HEK293 (cell line): ENCODE data around the gene NR2C2AP.

ENCODE experiments used
- CTCF ChIA-PET: fragments of 350-600 bp; formaldehyde crosslinking; extraction: SDS; loops from one replicate; lab custom pipeline; 2021; ENCODE audit warnings: antibody characterized with exemption; lab: Yijun Ruan, JAX
- POLR2A ChIA-PET: fragments of 300-600 bp; formaldehyde crosslinking; extraction: SDS; loops from one replicate; lab custom pipeline; 2020; ENCODE audit warnings: antibody characterized with exemption, inconsistent platforms; lab: Yijun Ruan, JAX
- H3K27ac ChIP-seq: fragments of 200-500 bp; sonication (Bioruptor generic); 2 replicates; pipeline ENCODE4 v1.5.1; 2014; ENCODE audit warnings: low read depth, low read length, control low read depth, inconsistent platforms; ENCODE audit errors: extremely low read depth
- H3K36me3 ChIP-seq, 2 experiments: fragments of 200-500 bp in 1 of 2; sonication (Bioruptor generic) in 1 of 2; 1 replicate in 1 of 2; 2 replicates in 1 of 2; pipeline ENCODE4 v1.5.1; 2014 to 2017; ENCODE audit warnings: inconsistent platforms in 2 of 2, low read length in 2 of 2; ENCODE audit not compliant: control insufficient read depth in 2 of 2, insufficient read depth in 1 of 2
- H3K4me1 ChIP-seq: fragments of 200-500 bp; sonication (Bioruptor generic); 2 replicates; pipeline ENCODE4 v1.5.1; 2014; ENCODE audit warnings: mild to moderate bottlenecking, low read length, inconsistent platforms; ENCODE audit not compliant: control insufficient read depth, insufficient read depth
- H3K4me3 ChIP-seq: 2 replicates; pipeline ENCODE4 v1.5.1; 2011; ENCODE audit warnings: low read depth, mild to moderate bottlenecking, control low read depth, low read length, moderate library complexity
- H3K9me3 ChIP-seq: fragments of 200-500 bp; sonication (Bioruptor generic); 2 replicates; pipeline ENCODE4 v1.5.1; 2014; ENCODE audit warnings: low read depth, low read length, inconsistent platforms; ENCODE audit not compliant: control insufficient read depth, insufficient read depth
- BCL11B ChIP-seq: fragments of 450-650 bp; formaldehyde crosslinking; IDR thresholded peaks from 2 replicates; pipeline ENCODE4 v1.5.1; 2016; ENCODE audit warnings: low read depth, missing biosample characterization, missing genetic modification characterization
- KLF1 ChIP-seq: fragments of 450-650 bp; formaldehyde crosslinking; IDR thresholded peaks from 2 replicates; pipeline ENCODE4 v1.5.1; 2016; ENCODE audit warnings: missing biosample characterization, missing genetic modification characterization
- OSR2 ChIP-seq: fragments of 450-650 bp; formaldehyde crosslinking; IDR thresholded peaks from 2 replicates; pipeline ENCODE4 v1.5.1; 2016; ENCODE audit warnings: missing biosample characterization, missing genetic modification characterization
- SETDB1 ChIP-seq: IDR thresholded peaks from one replicate; pipeline ENCODE4 v1.6.1; 2017; ENCODE audit warnings: mild to moderate bottlenecking, low read length, moderate library complexity, mixed read lengths; ENCODE audit not compliant: insufficient read length
- SP3 ChIP-seq: fragments of 450-650 bp; formaldehyde crosslinking; IDR thresholded peaks from 2 replicates; pipeline ENCODE4 v1.5.1; 2016; ENCODE audit warnings: missing biosample characterization, missing genetic modification characterization
- TRIM28 ChIP-seq: IDR thresholded peaks from 2 replicates; pipeline ENCODE4 v1.6.1; 2011; ENCODE audit warnings: low read length, control low read depth, borderline replicate concordance
- WT1 ChIP-seq: fragments of 450-650 bp; formaldehyde crosslinking; IDR thresholded peaks from 2 replicates; pipeline ENCODE4 v1.5.1; 2016; ENCODE audit warnings: missing biosample characterization, missing genetic modification characterization
- YY2 ChIP-seq: fragments of 450-650 bp; formaldehyde crosslinking; IDR thresholded peaks from 2 replicates; pipeline ENCODE4 v1.5.1; 2016; ENCODE audit warnings: missing biosample characterization, missing genetic modification characterization
- ZBTB10 ChIP-seq: fragments of 450-650 bp; formaldehyde crosslinking; IDR thresholded peaks from 2 replicates; pipeline ENCODE4 v1.5.1; 2016; ENCODE audit warnings: missing biosample characterization, missing genetic modification characterization
- ZBTB44 ChIP-seq: fragments of 450-650 bp; IDR thresholded peaks from 2 replicates; pipeline ENCODE4 v1.5.1; 2018; ENCODE audit warnings: missing biosample characterization, mild to moderate bottlenecking, missing genetic modification characterization
- ZIC2 ChIP-seq: fragments of 450-650 bp; formaldehyde crosslinking; IDR thresholded peaks from 2 replicates; pipeline ENCODE4 v1.5.1; 2016; ENCODE audit warnings: missing biosample characterization, missing genetic modification characterization
- ZNF157 ChIP-seq: fragments of 450-650 bp; formaldehyde crosslinking; IDR thresholded peaks from 2 replicates; pipeline ENCODE4 v1.5.1; 2016; ENCODE audit warnings: missing biosample characterization, missing genetic modification characterization
- ZNF16 ChIP-seq: fragments of 450-650 bp; formaldehyde crosslinking; IDR thresholded peaks from 2 replicates; pipeline ENCODE4 v1.5.1; 2016; ENCODE audit warnings: low read depth, missing biosample characterization, missing genetic modification characterization
- ZNF202 ChIP-seq: fragments of 450-650 bp; formaldehyde crosslinking; IDR thresholded peaks from 2 replicates; pipeline ENCODE4 v1.5.1; 2016; ENCODE audit warnings: missing biosample characterization, missing genetic modification characterization, borderline replicate concordance
- ZNF211 ChIP-seq: fragments of 450-650 bp; formaldehyde crosslinking; IDR thresholded peaks from 2 replicates; pipeline ENCODE4 v1.5.1; 2016; ENCODE audit warnings: low read depth, missing biosample characterization, missing genetic modification characterization
- ZNF354C ChIP-seq: fragments of 450-650 bp; formaldehyde crosslinking; IDR thresholded peaks from 2 replicates; pipeline ENCODE4 v1.5.1; 2016; ENCODE audit warnings: missing biosample characterization, missing genetic modification characterization, low read depth, borderline replicate concordance
- ZNF366 ChIP-seq: fragments of 450-650 bp; formaldehyde crosslinking; conservative IDR thresholded peaks from 2 replicates; pipeline ENCODE4 v1.5.1; 2016; ENCODE audit warnings: missing biosample characterization, missing genetic modification characterization
- ZNF391 ChIP-seq: fragments of 450-650 bp; formaldehyde crosslinking; IDR thresholded peaks from 2 replicates; pipeline ENCODE4 v1.5.1; 2016; ENCODE audit warnings: low read depth, missing biosample characterization, missing genetic modification characterization, borderline replicate concordance
- ZNF398 ChIP-seq: fragments of 450-650 bp; formaldehyde crosslinking; IDR thresholded peaks from 2 replicates; pipeline ENCODE4 v1.5.1; 2017; ENCODE audit warnings: missing biosample characterization, missing genetic modification characterization
- ZNF449 ChIP-seq: fragments of 450-650 bp; formaldehyde crosslinking; IDR thresholded peaks from 2 replicates; pipeline ENCODE4 v1.5.1; 2017; ENCODE audit warnings: missing biosample characterization, mild to moderate bottlenecking, missing genetic modification characterization, moderate library complexity
- ZNF560 ChIP-seq: fragments of 450-650 bp; formaldehyde crosslinking; IDR thresholded peaks from 2 replicates; pipeline ENCODE4 v1.5.1; 2017; ENCODE audit warnings: missing biosample characterization, missing genetic modification characterization, borderline replicate concordance
- ZNF596 ChIP-seq: fragments of 450-650 bp; IDR thresholded peaks from 2 replicates; pipeline ENCODE4 v1.5.0; 2018; ENCODE audit warnings: missing biosample characterization, mild to moderate bottlenecking, missing genetic modification characterization, moderate library complexity
- ZNF623 ChIP-seq: fragments of 450-650 bp; formaldehyde crosslinking; IDR thresholded peaks from 2 replicates; pipeline ENCODE4 v1.5.1; 2016; ENCODE audit warnings: missing biosample characterization, missing genetic modification characterization
- ZNF830 ChIP-seq: fragments of 450-650 bp; IDR thresholded peaks from 2 replicates; pipeline ENCODE4 v1.5.0; 2018; ENCODE audit warnings: missing biosample characterization, missing genetic modification characterization, low read depth, mild to moderate bottlenecking, moderate library complexity
- ZNF837 ChIP-seq: fragments of 450-650 bp; formaldehyde crosslinking; IDR thresholded peaks from 2 replicates; pipeline ENCODE4 v1.5.1; 2016; ENCODE audit warnings: missing biosample characterization, missing genetic modification characterization
- ZNF843 ChIP-seq: fragments of 450-650 bp; formaldehyde crosslinking; IDR thresholded peaks from 2 replicates; pipeline ENCODE4 v1.5.1; 2016; ENCODE audit warnings: missing biosample characterization, missing genetic modification characterization
- ZSCAN18 ChIP-seq: fragments of 450-650 bp; formaldehyde crosslinking; IDR thresholded peaks from 2 replicates; pipeline ENCODE4 v1.5.1; 2016; ENCODE audit warnings: missing biosample characterization, missing genetic modification characterization

NR2C2AP gene

GRCh38 chr19:19192910-19193423 is 10.2 kb downstream of the NR2C2AP start (continued):
- TF ChIP-seq ZSCAN18 (tag by site-specific recombination) (no peak), WT1 (tag by site-specific recombination) (0 out of 2 replicates have a peak, but pooled peaks have one; percentile 11), ZNF211 (no peak), ZIC2 (tag by site-specific recombination) (no peak), ZNF830 (no peak), ZNF398 (tag by site-specific recombination) (no peak; the same call in 1 of the 2 replicates), SETDB1 (no peak), ZNF596 (tag by site-specific recombination) (no peak; the same call in 1 of the 2 replicates), TRIM28 (no peak), ZBTB44 (tag by site-specific recombination) (no peak)

- POLR2A ChIA-PET = interaction anchor here (0.6 to 4.1 kb wide), 9 partner anchors 10 to 321 kb away, joined by 3 to 60 read pairs (median 3); partner anchors contain the start of genes MEF2B and NR2C2AP
- TF ChIP-seq YY2 (tag by site-specific recombination) (peak; percentile 82), ZNF449 (tag by site-specific recombination) (0 out of 2 replicates have a peak, but pooled peaks have one; percentile 31), ZNF157 (tag by site-specific recombination) (no peak), ZNF560 (tag by site-specific recombination) (no peak), ZNF366 (tag by site-specific recombination) (peak; percentile 81), ZNF843 (peak; percentile 34; the same call in 1 of the 2 replicates), ZNF202 (no peak), ZNF391 (peak; percentile 66; the same call in 1 of the 2 replicates), ZNF354C (tag by site-specific recombination) (no peak), SP3 (tag by site-specific recombination) (peak; percentile 73), ZNF623 (tag by site-specific recombination) (peak; percentile 19; the same call in 1 of the 2 replicates), ZNF16 (no peak), BCL11B (tag by site-specific recombination) (no peak), ZBTB10 (tag by site-specific recombination) (peak; percentile 93), OSR2 (tag by site-specific recombination) (peak; percentile 45), KLF1 (tag by site-specific recombination) (peak; percentile 47; the same call in 1 of the 2 replicates), ZNF837 (tag by site-specific recombination) (no peak)
Observed at GRCh38 chr19:19192078-19192882, 10.9 kb downstream of the NR2C2AP start, which contains the start of the genes BORCS8 and RFXANK. BORCS8 (minus strand) TSS chr19:19192152; CDS start chr19:19192117, 35 bp downstream. RFXANK (plus strand) TSS chr19:19192258; CDS start chr19:19193947, 1,689 bp downstream.

More at GRCh38 chr19:19192078-19192882, 10.9 kb downstream of the NR2C2AP start, which contains the start of the genes BORCS8 and RFXANK:
- no peaks in the 10 kb centered on the region for H3K9me3 ChIP-seq
- peak within 1 kb of the TSS; percentile 93 for H3K4me3 ChIP-seq
- no peaks in the 10 kb centered on the region for H3K4me1 ChIP-seq
- CTCF ChIA-PET = interaction anchor here (0.6 to 1.4 kb wide), 8 partner anchors 17 to 129 kb away, joined by 3 to 5 read pairs (median 4); partner anchors contain the start of gene MAU2
- H3K36me3 ChIP-seq = peaks cover 4 to 25% of the 10 kb centered on the region in 2 experiments; a peak in 2 of 3 replicates
- H3K27ac ChIP-seq = peak within 1 kb of the TSS; percentile 84
